T-helper 1 cell (primary cell): ENCODE results near the gene CHMP4A.

Experiments used
- DNase-seq, 5 donors: peaks; one replicate each; pipeline ENCODE4 v3.0.0-alpha.2; 2012 to 2020

The CHMP4A gene

GRCh38 chr14:24177041-24177825 lies 36.1 kb downstream of the CHMP4A start:
- no peak for DNase-seq

GRCh38 chr14:24176599-24176998 lies 36.7 kb downstream of the CHMP4A start:
- DNase-seq = no peak

GRCh38 chr14:24172871-24173281 lies 40.4 kb downstream of the CHMP4A start:
- no peak for DNase-seq

GRCh38 chr14:24172261-24172860 lies 40.9 kb downstream of the CHMP4A start:
- no peak for DNase-seq

GRCh38 chr14:24171422-24172260 lies 41.6 kb downstream of the CHMP4A start, which contains the start of gene REC8:
REC8 (plus strand) TSS chr14:24172080; CDS start chr14:24172553, 473 bp downstream.
- peak; percentile 47 to 79 (median 60) for DNase-seq

GRCh38 chr14:24167469-24168114 lies 45.7 kb downstream of the CHMP4A start:
- DNase-seq = no peak

- no peak for DNase-seq
These were observed 47.5 kb downstream of the CHMP4A start for GRCh38 chr14:24165785-24166184.

GRCh38 chr14:24164518-24164991 lies 48.7 kb downstream of the CHMP4A start:
- no peak for DNase-seq

- DNase-seq = no peak
These were observed 51.2 kb downstream of the CHMP4A start for GRCh38 chr14:24162093-24162492.

- peak; percentile 89 to 97 (median 95) for DNase-seq
These were observed 52.2 kb downstream of the CHMP4A start, which contains the start of gene IRF9 for GRCh38 chr14:24160850-24161804. IRF9 (plus strand) TSS chr14:24161265; CDS start chr14:24162145, 880 bp downstream.

GRCh38 chr14:24160499-24160849 lies 52.8 kb downstream of the CHMP4A start:
- no peak for DNase-seq

GRCh38 chr14:24159777-24160498 lies 53.4 kb downstream of the CHMP4A start:
- no peak for DNase-seq
